IgD-negative memory B cell (primary cell): ENCODE measurements around the gene PLD4. TPM values are rescaled to one million over a fixed set of nuclear protein-coding genes. Genes with fewer than 3 reads are reported as not detected.
"Not testable (repeated sequence)": the region's sequence is repeated elsewhere in the genome, so short reads cannot be mapped to it uniquely, and the experiment has no call there.

Source experiments
- H3K27ac Mint-ChIP-seq, 3 donors: one replicate each; pipeline ENCODE4 v1.8.0; 2020 to 2022; ENCODE audit warnings: mild to moderate bottlenecking in 3 of 3, mixed read lengths in 3 of 3, moderate library complexity in 1 of 3
- H3K27me3 Mint-ChIP-seq: one replicate; pipeline ENCODE4 v1.8.0; 2021; ENCODE audit warnings: mixed read lengths
- H3K36me3 Mint-ChIP-seq: one replicate; pipeline ENCODE4 v1.8.0; 2020; ENCODE audit warnings: mild to moderate bottlenecking, mixed read lengths
- H3K4me1 Mint-ChIP-seq, 3 donors: one replicate each; pipeline ENCODE4 v1.8.0; 2020 to 2022; ENCODE audit warnings: mixed read lengths in 3 of 3, mild to moderate bottlenecking in 1 of 3
- H3K4me3 Mint-ChIP-seq, 4 donors: one replicate each; pipeline ENCODE4 v1.8.0; 2020 to 2022; ENCODE audit warnings: mild to moderate bottlenecking in 4 of 4, mixed read lengths in 4 of 4, moderate library complexity in 3 of 4
- H3K9me3 Mint-ChIP-seq, 3 donors: one replicate each; pipeline ENCODE4 v1.8.0; 2020 to 2021; ENCODE audit warnings: mixed read lengths in 3 of 3, mild to moderate bottlenecking in 1 of 3
- polyA plus RNA-seq: library from polyadenylated mRNA; unstranded; fragments of 300-500 nt; fragmentation: Illumina TruSeq; gene quantifications from one replicate; pipeline ENCODE4 v1.2.3, GENCODE V29; 2021

PLD4 gene
- polyA plus RNA-seq, 1 donor from 2014 or later = 103 TPM

GRCh38 chr14:104945986-104946965 lies 21.6 kb downstream of the PLD4 start:
- not testable (repeated sequence) for H3K9me3 Mint-ChIP-seq, H3K4me1 Mint-ChIP-seq, H3K36me3 Mint-ChIP-seq, H3K27me3 Mint-ChIP-seq, H3K27ac Mint-ChIP-seq, H3K4me3 Mint-ChIP-seq

GRCh38 chr14:104947201-104947600 lies 22.5 kb downstream of the PLD4 start:
- not testable (repeated sequence) for H3K27ac Mint-ChIP-seq, H3K27me3 Mint-ChIP-seq, H3K4me3 Mint-ChIP-seq, H3K36me3 Mint-ChIP-seq, H3K9me3 Mint-ChIP-seq, H3K4me1 Mint-ChIP-seq

GRCh38 chr14:104947881-104948735 lies 23.4 kb downstream of the PLD4 start:
- not testable (repeated sequence) for H3K27ac Mint-ChIP-seq

GRCh38 chr14:104948736-104949031 lies 24.0 kb downstream of the PLD4 start:
- no peak overlapping the region for H3K4me3 Mint-ChIP-seq
- peaks cover 0 to 4% (median 3%) of the 10 kb centered on the region in 3 donors for H3K4me1 Mint-ChIP-seq
- H3K36me3 Mint-ChIP-seq = peaks cover 4% of the 10 kb centered on the region
- H3K9me3 Mint-ChIP-seq = peaks cover 0 to 3% (median 0%) of the 10 kb centered on the region in 3 donors
- no peak overlapping the region for H3K27ac Mint-ChIP-seq
- no peaks in the 10 kb centered on the region for H3K27me3 Mint-ChIP-seq

More at GRCh38 chr14:104947881-104948735, 23.4 kb downstream of the PLD4 start:
- not testable (repeated sequence) for H3K4me1 Mint-ChIP-seq, H3K4me3 Mint-ChIP-seq, H3K36me3 Mint-ChIP-seq, H3K27me3 Mint-ChIP-seq, H3K9me3 Mint-ChIP-seq

- H3K27me3 Mint-ChIP-seq, H3K9me3 Mint-ChIP-seq, H3K4me3 Mint-ChIP-seq, H3K4me1 Mint-ChIP-seq, H3K27ac Mint-ChIP-seq, H3K36me3 Mint-ChIP-seq: not testable (repeated sequence)
Measured at GRCh38 chr14:104949406-104949955, 24.8 kb downstream of the PLD4 start.

GRCh38 chr14:104950021-104950420 lies 25.3 kb downstream of the PLD4 start:
- Mint-ChIP-seq H3K4me3 (no peak overlapping the region), H3K27me3 (no peaks in the 10 kb centered on the region), H3K27ac (no peak overlapping the region), H3K4me1 (peaks cover 0 to 4% (median 3%) of the 10 kb centered on the region in 3 donors), H3K9me3 (peaks cover 0 to 3% (median 0%) of the 10 kb centered on the region in 3 donors), H3K36me3 (peaks cover 6% of the 10 kb centered on the region)

GRCh38 chr14:104950701-104951100 lies 26.0 kb downstream of the PLD4 start:
- H3K36me3 Mint-ChIP-seq, H3K4me1 Mint-ChIP-seq, H3K4me3 Mint-ChIP-seq, H3K9me3 Mint-ChIP-seq, H3K27me3 Mint-ChIP-seq, H3K27ac Mint-ChIP-seq: not testable (repeated sequence)

- not testable (repeated sequence) for H3K27ac Mint-ChIP-seq, H3K4me3 Mint-ChIP-seq, H3K9me3 Mint-ChIP-seq, H3K4me1 Mint-ChIP-seq, H3K27me3 Mint-ChIP-seq, H3K36me3 Mint-ChIP-seq
Measured at GRCh38 chr14:104951863-104952657, 27.4 kb downstream of the PLD4 start.

GRCh38 chr14:104953097-104953496 lies 28.4 kb downstream of the PLD4 start:
- H3K27me3 Mint-ChIP-seq = peaks cover 8% of the 10 kb centered on the region
- no peak overlapping the region for H3K27ac Mint-ChIP-seq
- peaks cover 0 to 3% (median 0%) of the 10 kb centered on the region in 3 donors for H3K9me3 Mint-ChIP-seq
- H3K4me1 Mint-ChIP-seq = peaks cover 0 to 4% (median 3%) of the 10 kb centered on the region in 3 donors
- H3K4me3 Mint-ChIP-seq = no peak overlapping the region
- peaks cover 6% of the 10 kb centered on the region for H3K36me3 Mint-ChIP-seq

GRCh38 chr14:104953896-104954656 lies 29.4 kb downstream of the PLD4 start:
- H3K27ac Mint-ChIP-seq = no peak overlapping the region

GRCh38 chr14:104954746-104955395 lies 30.2 kb downstream of the PLD4 start:
- Mint-ChIP-seq H3K9me3 (peaks cover 0 to 3% (median 0%) of the 10 kb centered on the region in 3 donors), H3K4me3 (no peak overlapping the region), H3K36me3 (peaks cover 6% of the 10 kb centered on the region), H3K27ac (no peak overlapping the region), H3K4me1 (peaks cover 0 to 4% (median 3%) of the 10 kb centered on the region in 3 donors), H3K27me3 (peaks cover 8% of the 10 kb centered on the region)

More at GRCh38 chr14:104953896-104954656, 29.4 kb downstream of the PLD4 start:
- no peak overlapping the region for H3K4me3 Mint-ChIP-seq
- H3K4me1 Mint-ChIP-seq = peaks cover 0 to 4% (median 3%) of the 10 kb centered on the region in 3 donors
- peaks cover 8% of the 10 kb centered on the region for H3K27me3 Mint-ChIP-seq
- H3K9me3 Mint-ChIP-seq = peaks cover 0 to 3% (median 0%) of the 10 kb centered on the region in 3 donors
- H3K36me3 Mint-ChIP-seq = peaks cover 6% of the 10 kb centered on the region

GRCh38 chr14:104955396-104955770 lies 30.7 kb downstream of the PLD4 start:
- Mint-ChIP-seq H3K36me3 (peaks cover 6% of the 10 kb centered on the region), H3K9me3 (peaks cover 0 to 3% (median 0%) of the 10 kb centered on the region in 3 donors), H3K27me3 (peaks cover 8% of the 10 kb centered on the region), H3K4me1 (peaks cover 0 to 4% (median 3%) of the 10 kb centered on the region in 3 donors), H3K4me3 (no peak overlapping the region), H3K27ac (no peak overlapping the region)

- Mint-ChIP-seq H3K27ac (no peak overlapping the region), H3K27me3 (peaks cover 9% of the 10 kb centered on the region), H3K36me3 (peaks cover 6% of the 10 kb centered on the region), H3K4me1 (peaks cover 0 to 4% (median 3%) of the 10 kb centered on the region in 3 donors), H3K4me3 (no peak overlapping the region), H3K9me3 (peaks cover 0 to 3% (median 0%) of the 10 kb centered on the region in 3 donors)
Measured at GRCh38 chr14:104956290-104956890, 31.7 kb downstream of the PLD4 start.
